Prostate gland (tissue), 2 donors: Measurements from ENCODE around the gene C17orf113. TPM values are rescaled to one million over a fixed set of nuclear protein-coding genes. Genes with fewer than 3 reads are reported as not detected.
"Not testable (repeated sequence)": the region's sequence is repeated elsewhere in the genome, so short reads cannot be mapped to it uniquely, and the experiment has no call there.

ENCODE experiments used
- DNase-seq: peaks from one replicate; pipeline ENCODE4 v3.0.0-alpha.2; 2019; ENCODE audit warnings: low spot score
- H3K27ac ChIP-seq, 2 donors: fragments of 200-600 bp; sonication (generic); 2 replicates each; pipeline ENCODE4 v1.5.1; 2017 to 2019
- H3K27me3 ChIP-seq: fragments of 200-600 bp; sonication (generic); replicated peaks from 2 replicates; pipeline ENCODE4 v1.5.1; 2019; ENCODE audit not compliant: insufficient read depth
- H3K36me3 ChIP-seq, 2 donors: fragments of 200-600 bp; sonication (generic); 1 replicate in 1 of 2; 2 replicates in 1 of 2; pipeline versions ENCODE4 v1.5.1 to v1.8.1; 2017 to 2019
- H3K4me1 ChIP-seq: fragments of 200-600 bp; sonication (generic); replicated peaks from 2 replicates; pipeline ENCODE4 v1.5.1; 2019
- H3K4me3 ChIP-seq, 2 donors: fragments of 200-600 bp; sonication (generic); 2 replicates each; pipeline ENCODE4 v1.5.1; 2017 to 2019
- H3K9me3 ChIP-seq: fragments of 200-600 bp; sonication (generic); 2 replicates; pipeline ENCODE4 v1.5.1; 2017
- POLR2A ChIP-seq: fragments of 450-650 bp; IDR thresholded peaks from one replicate; pipeline ENCODE4 v1.6.1; 2016; ENCODE audit warnings: antibody characterized with exemption, mild to moderate bottlenecking
- POLR2AphosphoS5 ChIP-seq: sonication (generic); formaldehyde crosslinking; IDR thresholded peaks from one replicate; pipeline ENCODE4 v1.6.1; 2017; ENCODE audit warnings: antibody characterized with exemption
- WGBS: methylation state at CpG from one replicate; pipeline ENCODE4 v1.1.5; 2018; 5-methylcytosine and 5-hydroxymethylcytosine counted together
- intact Hi-C: fragments of 100-400 bp; cut with DNase I; formaldehyde crosslinking; loops from one replicate; pipeline ENCODE4 v1.14.2; 2022
- total RNA-seq, 2 donors: library from RNA; depleted of rRNA; stranded (reverse); fragments of >200 nt; gene quantifications; one replicate each; pipeline ENCODE4 v1.1.0, GENCODE V29; 2016
- TF ChIP-seq, protein P1 (sequence below), 4 experiments: fragments of 200-600 bp in 2 of 4; fragments of 450-650 bp in 2 of 4; sonication (generic) in 2 of 4; IDR thresholded peaks; 1 replicate in 3 of 4; 2 replicates in 1 of 4; pipeline ENCODE4 v1.5.1; 2016 to 2019; ENCODE audit warnings: antibody characterized with exemption in 4 of 4, mild to moderate bottlenecking in 2 of 4, moderate library complexity in 2 of 4

C17orf113 gene
- total RNA-seq, 2 donors from 2014 or later = 4.2 to 4.8 TPM

DNA sequence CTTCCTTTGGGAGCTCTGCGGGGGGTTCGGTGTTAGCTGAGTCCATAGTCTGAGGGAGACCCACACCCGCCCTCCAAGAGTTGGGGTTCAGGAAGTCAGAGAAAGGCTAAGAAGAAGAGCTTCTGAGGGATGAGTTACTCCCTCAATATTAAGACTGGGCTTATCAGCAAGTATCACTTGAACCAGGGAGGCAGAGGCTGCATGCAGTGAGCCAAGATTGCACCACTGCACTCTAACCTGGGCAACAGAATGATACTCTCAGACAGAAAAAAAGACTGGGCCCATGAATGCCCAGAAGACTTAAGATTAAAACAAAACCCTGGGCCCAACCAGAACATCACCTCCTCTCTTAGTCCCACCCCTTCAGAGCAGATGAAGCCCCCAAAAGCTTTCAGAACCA, 24.5 kb downstream of the C17orf113 start:
- WGBS = 96% methylated on average over 3 of the region's 3 CpGs

GRCh38 chr17:42025191-42025579, 25.2 kb downstream of the C17orf113 start:
- Histone ChIP-seq H3K27ac (peak overlapping the region; percentile 8 to 22), H3K4me3 (no peak overlapping the region), H3K27me3 (no peaks in the 10 kb centered on the region), H3K36me3 (peaks cover 7 to 9% of the 10 kb centered on the region in 2 donors), H3K4me1 (peaks cover 5% of the 10 kb centered on the region), H3K9me3 (no peaks in the 10 kb centered on the region)
- intact Hi-C loops = loop anchor here (1.0 kb wide), 1 partner anchor 91 kb away; no protein-coding TSS in a partner anchor
- TF ChIP-seq POLR2A = no peak
- TF ChIP-seq, protein P1, sequence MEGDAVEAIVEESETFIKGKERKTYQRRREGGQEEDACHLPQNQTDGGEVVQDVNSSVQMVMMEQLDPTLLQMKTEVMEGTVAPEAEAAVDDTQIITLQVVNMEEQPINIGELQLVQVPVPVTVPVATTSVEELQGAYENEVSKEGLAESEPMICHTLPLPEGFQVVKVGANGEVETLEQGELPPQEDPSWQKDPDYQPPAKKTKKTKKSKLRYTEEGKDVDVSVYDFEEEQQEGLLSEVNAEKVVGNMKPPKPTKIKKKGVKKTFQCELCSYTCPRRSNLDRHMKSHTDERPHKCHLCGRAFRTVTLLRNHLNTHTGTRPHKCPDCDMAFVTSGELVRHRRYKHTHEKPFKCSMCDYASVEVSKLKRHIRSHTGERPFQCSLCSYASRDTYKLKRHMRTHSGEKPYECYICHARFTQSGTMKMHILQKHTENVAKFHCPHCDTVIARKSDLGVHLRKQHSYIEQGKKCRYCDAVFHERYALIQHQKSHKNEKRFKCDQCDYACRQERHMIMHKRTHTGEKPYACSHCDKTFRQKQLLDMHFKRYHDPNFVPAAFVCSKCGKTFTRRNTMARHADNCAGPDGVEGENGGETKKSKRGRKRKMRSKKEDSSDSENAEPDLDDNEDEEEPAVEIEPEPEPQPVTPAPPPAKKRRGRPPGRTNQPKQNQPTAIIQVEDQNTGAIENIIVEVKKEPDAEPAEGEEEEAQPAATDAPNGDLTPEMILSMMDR (IDR thresholded peaks at IDR 0.05) = no peak
- no peak for TF ChIP-seq POLR2AphosphoS5
- 71% methylated on average over 7 of the region's 8 CpGs for WGBS
- no peak for DNase-seq

More for the DNA sequence above, 24.5 kb downstream of the C17orf113 start:
- Histone ChIP-seq H3K9me3 (no peaks in the 10 kb centered on the region), H3K4me3 (no peak overlapping the region), H3K27me3 (no peaks in the 10 kb centered on the region), H3K27ac (no peak overlapping the region), H3K36me3 (peaks cover 7 to 9% of the 10 kb centered on the region in 2 donors), H3K4me1 (peaks cover under 1% of the 10 kb centered on the region)
- intact Hi-C loops = loop anchor here (1.0 kb wide), 1 partner anchor 90 kb away; no protein-coding TSS in a partner anchor
- TF ChIP-seq, protein P1 (IDR thresholded peaks at IDR 0.05) = no peak
- no peak for TF ChIP-seq POLR2AphosphoS5
- no peak for TF ChIP-seq POLR2A
- DNase-seq = no peak

- no peak for DNase-seq
- WGBS = 80% methylated on average over 15 of the region's 15 CpGs
Observed at GRCh38 chr17:42023524-42024349, 26.7 kb downstream of the C17orf113 start.

DNA sequence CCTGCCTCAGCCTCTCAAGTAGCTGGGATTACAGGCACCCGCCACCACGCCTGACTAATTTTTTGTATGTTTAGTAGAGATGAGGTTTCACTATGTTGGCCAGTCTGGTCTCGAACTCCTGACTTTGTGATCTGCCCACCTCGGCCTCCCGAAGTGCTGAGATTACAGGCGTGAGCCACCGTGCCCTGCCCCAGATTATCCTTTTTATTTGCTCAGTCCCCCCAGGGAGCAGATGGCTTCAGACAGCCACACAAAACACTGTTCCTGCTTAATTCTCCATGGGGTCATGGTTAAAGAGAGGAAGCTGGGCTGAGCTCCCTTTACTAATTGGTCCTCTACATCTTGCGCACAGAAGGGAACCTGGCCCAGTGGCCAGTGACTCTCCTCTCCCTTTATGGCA, 29.6 kb downstream of the C17orf113 start:
- DNase-seq, H3K4me1 ChIP-seq, H3K27me3 ChIP-seq, H3K9me3 ChIP-seq, H3K36me3 ChIP-seq, intact Hi-C loops: not testable (repeated sequence)
- WGBS = 74% methylated on average over 8 of the region's 8 CpGs
- peak overlapping the region; percentile 71 to 84 for H3K4me3 ChIP-seq
- peak overlapping the region; percentile 69 to 82 for H3K27ac ChIP-seq

More at GRCh38 chr17:42023524-42024349, 26.7 kb downstream of the C17orf113 start:
- H3K36me3 ChIP-seq = peaks cover 7 to 9% of the 10 kb centered on the region in 2 donors
- H3K27me3 ChIP-seq = no peaks in the 10 kb centered on the region
- intact Hi-C loops = no loop called here
- no peaks in the 10 kb centered on the region for H3K9me3 ChIP-seq
- H3K4me1 ChIP-seq = peaks cover 5% of the 10 kb centered on the region
- TF ChIP-seq, protein P1 (IDR thresholded peaks at IDR 0.05) = no peak
- TF ChIP-seq POLR2A (no peak), POLR2AphosphoS5 (no peak)
- no peak overlapping the region for H3K4me3 ChIP-seq
- no peak overlapping the region for H3K27ac ChIP-seq

DNA sequence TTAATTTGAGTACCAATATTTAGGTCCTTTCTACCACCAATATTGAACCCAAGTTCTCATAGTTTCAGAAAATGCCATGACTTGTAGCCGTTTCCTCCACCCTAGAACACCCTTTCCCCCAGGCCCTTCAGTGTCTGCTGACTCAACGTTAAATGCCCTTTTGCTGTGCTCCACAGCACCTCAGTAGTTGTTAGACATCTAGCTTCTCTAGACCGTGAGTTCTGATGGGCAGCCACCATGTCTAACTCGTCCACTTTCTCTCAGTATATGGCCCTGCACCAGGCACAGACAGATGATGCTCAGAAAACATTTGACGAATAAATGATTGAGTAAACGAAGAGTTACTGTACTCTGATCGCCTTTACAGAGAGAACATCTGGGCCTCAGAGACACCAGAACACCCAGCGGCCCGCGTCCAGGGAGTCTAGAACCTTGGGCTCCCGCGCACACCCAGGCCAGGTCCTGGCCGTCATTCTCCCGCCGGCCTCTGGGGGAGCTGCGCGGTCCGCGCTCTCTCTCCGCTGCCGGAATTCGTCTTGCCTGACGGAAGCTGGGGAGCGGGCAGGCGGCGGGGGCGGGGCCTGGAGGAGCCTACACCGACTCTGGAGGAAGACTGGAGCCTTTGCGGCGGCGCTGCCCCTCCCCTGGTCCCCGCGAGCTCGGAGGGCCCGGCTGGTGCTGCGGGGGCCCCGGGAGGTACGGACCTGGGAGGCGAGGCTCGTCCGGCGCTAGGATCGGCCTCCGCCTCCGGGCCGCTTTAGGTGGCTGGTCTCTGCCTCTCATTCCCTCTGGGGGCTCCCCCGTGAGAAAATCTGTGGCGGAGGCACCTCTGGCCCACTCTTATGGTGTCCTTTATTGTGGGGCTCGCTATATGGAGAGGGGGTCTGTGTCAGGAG, 30.6 kb downstream of the C17orf113 start, which contains the start of gene NKIRAS2:
TSS of gene NKIRAS2 (plus strand) at position 582 of the 896 bp plus-strand sequence. CDS start 1,488 bp downstream, outside the sequence.
- DNase-seq = peak; percentile 90
- H3K4me1 ChIP-seq = peaks cover 8% of the 10 kb centered on the region
- peaks cover 7 to 9% of the 10 kb centered on the region in 2 donors for H3K36me3 ChIP-seq
- peak within 1 kb of the TSS; percentile 71 to 84 for H3K4me3 ChIP-seq
- intact Hi-C loops = loop anchor here (5.0 kb wide), 1 partner anchor 52 kb away; the partner anchor contains the start of gene CNP
- TF ChIP-seq POLR2AphosphoS5 = peak; percentile 94
- TF ChIP-seq POLR2A = peak; percentile 52
- TF ChIP-seq, protein P1 (IDR thresholded peaks at IDR 0.05) = peak; percentile 76 to 97 (median 94)
- H3K27me3 ChIP-seq = no peaks in the 10 kb centered on the region
- 28% methylated on average over 10 of the region's 49 CpGs for WGBS
- no peaks in the 10 kb centered on the region for H3K9me3 ChIP-seq
- H3K27ac ChIP-seq = peak within 1 kb of the TSS; percentile 69 to 82
